GM12878 (cell line): ENCODE measurements around the gene C4orf33. TPM values are rescaled to one million over a fixed set of nuclear protein-coding genes. Genes with fewer than 3 reads are reported as not detected.

ENCODE experiments used
- ATAC-seq: fragments of 200-7000 bp; cut with Tn5 transposase; 3 replicates; pipeline ENCODE4 v1.9.1; 2020; ENCODE audit warnings: mild to moderate bottlenecking, moderate library complexity
- BruUV-seq: library from RNA; stranded (reverse); fragments of 400-500 nt; replicated peaks from 2 replicates; lab custom pipeline; 2021; lab: Mats Ljungman, UMichigan
- CTCF ChIA-PET: fragments of 300-600 bp; sonication (Branson Sonifier 250); formaldehyde crosslinking; extraction: SDS; loops from one replicate; lab custom pipeline; 2021; ENCODE audit warnings: inconsistent platforms; lab: Yijun Ruan, JAX
- POLR2A ChIA-PET: fragments of 350-600 bp; formaldehyde crosslinking; extraction: SDS; loops from one replicate; lab custom pipeline; 2021; ENCODE audit warnings: inconsistent platforms; lab: Charles Lee
- RAD21 ChIA-PET: fragments of 300-600 bp; sonication (Branson Sonifier 250); formaldehyde crosslinking; loops from one replicate; lab custom pipeline; 2023; ENCODE audit warnings: antibody characterized with exemption; ENCODE audit not compliant: unreplicated experiment; lab: Charles Lee
- SMC1A ChIA-PET: fragments of 300-600 bp; sonication (Branson Sonifier 250); formaldehyde crosslinking; loops from one replicate; lab custom pipeline; 2023; ENCODE audit not compliant: unreplicated experiment, uncharacterized antibody; lab: Charles Lee
- DNase-seq: peaks from one replicate; pipeline ENCODE4 v3.0.0-alpha.2; 2011; ENCODE audit warnings: low read depth, low spot score
- FAIRE-seq: peaks from 3 replicates; lab custom pipeline; 2011; peaks lifted over from hg19 to GRCh38; lab: Jason Lieb, UNC
- H2AFZ ChIP-seq: 2 replicates; pipeline ENCODE4 v1.6.0; 2011; ENCODE audit warnings: low read depth, low read length, control low read depth; ENCODE audit not compliant: control insufficient read depth
- H3K27ac ChIP-seq: 2 replicates; pipeline ENCODE4 v1.5.1; 2011; ENCODE audit warnings: control low read depth; ENCODE audit not compliant: control insufficient read depth, insufficient read depth
- H3K27me3 ChIP-seq, 2 experiments: replicated peaks in 1 of 2; 2 replicates each; pipeline versions ENCODE4 v1.6.0 to v1.6.1; 2011; ENCODE audit warnings: low read length in 1 of 2; ENCODE audit not compliant: control insufficient read depth in 2 of 2, insufficient read depth in 2 of 2
- H3K36me3 ChIP-seq, 2 experiments: 2 replicates each; pipeline ENCODE4 v1.5.1; 2011; ENCODE audit warnings: low read length in 1 of 2; ENCODE audit not compliant: control insufficient read depth in 2 of 2, insufficient read depth in 2 of 2
- H3K4me1 ChIP-seq: 2 replicates; pipeline ENCODE4 v1.6.1; 2011; ENCODE audit warnings: mild to moderate bottlenecking, low read length, moderate library complexity, mixed read lengths; ENCODE audit not compliant: control insufficient read depth, insufficient read depth
- H3K4me2 ChIP-seq: 2 replicates; pipeline ENCODE4 v1.6.0; 2011; ENCODE audit warnings: control low read depth; ENCODE audit not compliant: control insufficient read depth, insufficient read depth
- H3K4me3 ChIP-seq: fragments of 200-600 bp; sonication (generic); 2 replicates; pipeline ENCODE4 v1.5.1; 2016
- H3K79me2 ChIP-seq: 2 replicates; pipeline ENCODE4 v1.6.0; 2011; ENCODE audit warnings: low read length; ENCODE audit not compliant: control insufficient read depth, insufficient read depth
- H3K9ac ChIP-seq: 2 replicates; pipeline ENCODE4 v1.8.0; 2011; ENCODE audit warnings: low read length, control low read depth, mixed read lengths; ENCODE audit not compliant: control insufficient read depth, insufficient read depth
- H3K9me3 ChIP-seq: replicated peaks from 3 replicates; pipeline ENCODE4 v1.5.1; 2011; ENCODE audit warnings: mild to moderate bottlenecking, low read length; ENCODE audit not compliant: control insufficient read depth, insufficient read depth
- H4K20me1 ChIP-seq: 2 replicates; pipeline ENCODE4 v1.6.0; 2011; ENCODE audit not compliant: control insufficient read depth, insufficient read depth
- BACH1 ChIP-seq: fragments of 450-650 bp; IDR thresholded peaks from 2 replicates; pipeline ENCODE4 v1.6.1; 2017; ENCODE audit warnings: mild to moderate bottlenecking, borderline replicate concordance
- E2F4 ChIP-seq: IDR thresholded peaks from 2 replicates; pipeline ENCODE4 v1.6.1; 2012; ENCODE audit warnings: low read depth, low read length, improper control_type of control experiment
- EGR1 ChIP-seq, 2 experiments: IDR thresholded peaks; 1 replicate in 1 of 2; 2 replicates in 1 of 2; pipeline ENCODE4 v1.6.1; 2011 to 2012; ENCODE audit warnings: low read depth in 2 of 2, low read length in 2 of 2, borderline replicate concordance in 1 of 2, mild to moderate bottlenecking in 1 of 2, moderate library complexity in 1 of 2
- MLLT1 ChIP-seq: fragments of 450-650 bp; IDR thresholded peaks from 2 replicates; pipeline ENCODE4 v1.6.1; 2016; ENCODE audit warnings: mild to moderate bottlenecking
- RUNX3 ChIP-seq: IDR thresholded peaks from 2 replicates; pipeline ENCODE4 v1.6.1; 2012; ENCODE audit warnings: low read length, inconsistent platforms
- SMAD1 ChIP-seq: fragments of 450-650 bp; IDR thresholded peaks from 2 replicates; pipeline ENCODE4 v1.6.1; 2018; ENCODE audit warnings: mild to moderate bottlenecking, low read depth; ENCODE audit not compliant: partially characterized antibody
- STAT1 ChIP-seq: fragments of 450-650 bp; conservative IDR thresholded peaks from 2 replicates; pipeline ENCODE4 v1.6.1; 2014; ENCODE audit warnings: antibody characterized with exemption, mild to moderate bottlenecking
- ZZZ3 ChIP-seq: IDR thresholded peaks from 2 replicates; pipeline ENCODE4 v1.6.1; 2011; ENCODE audit warnings: low read depth; ENCODE audit not compliant: control insufficient read depth, insufficient read length
- WGBS: methylation state at CpG from one replicate; pipeline ENCODE4 v1.1.6; 2016; ENCODE audit warnings: low lambda C conversion rate; ENCODE audit not compliant: insufficient replicate concordance, insufficient coverage; ENCODE audit errors: missing lambda C conversion rate; 5-methylcytosine and 5-hydroxymethylcytosine counted together
- in situ Hi-C: fragments of 300-500 bp; cut with MboI; formaldehyde crosslinking; loops from 9 replicates; pipeline ENCODE4 v1.14.3; 2018; ENCODE audit warnings: mixed read lengths
- intact Hi-C: fragments of 100-400 bp; cut with micrococcal nuclease; formaldehyde crosslinking; loops from one replicate; pipeline ENCODE4 v1.14.2; 2022; ENCODE audit not compliant: unreplicated experiment
- polyA plus RNA-seq, 11 experiments: library from polyadenylated mRNA; depleted of rRNA in 4 of 11; unstranded in 6 of 11; stranded (reverse) in 5 of 11; fragments of >200 nt; fragmentation: Nextera tagmentation in 4 of 11; fragmentation: Illumina TruSeq in 1 of 11; extraction: Ambion mirVana in 4 of 11; extraction: Trizol in 1 of 11; gene quantifications; 1 replicate in 1 of 11; 2 replicates in 10 of 11; pipeline versions ENCODE4 v1.2.1 to v1.2.3, GENCODE V29; 2011 to 2016; ENCODE audit warnings: inconsistent platforms in 2 of 11, missing spikeins in 2 of 11, low read depth in 1 of 11
- total RNA-seq, 4 experiments: library from RNA; depleted of rRNA in 3 of 4; stranded (reverse); fragments of >200 nt in 3 of 4; fragmentation: Illumina TruSeq in 1 of 4; extraction: Trizol in 1 of 4; gene quantifications; 2 replicates each; pipeline versions ENCODE4 v1.2.1 to v1.2.3, GENCODE V29; 2013 to 2021

C4orf33 gene
- total and polyA plus RNA-seq, 10 of the 15 experiments (the other 5 are each of a cell fraction or from before 2014, with no cell fraction given) = 10.2 to 29.8 (median 20.3) TPM

- Histone ChIP-seq H3K36me3 (no peaks in the 10 kb centered on the region), H3K27ac (no peak overlapping the region), H3K4me2 (no peak overlapping the region), H3K79me2 (no peaks in the 10 kb centered on the region), H3K9me3 (no peaks in the 10 kb centered on the region; the same call in 2 of the 3 replicates), H3K27me3 (no peaks in the 10 kb centered on the region), H4K20me1 (no peaks in the 10 kb centered on the region), H3K4me1 (no peaks in the 10 kb centered on the region), H3K9ac (no peak overlapping the region), H3K4me3 (no peak overlapping the region), H2AFZ (no peak overlapping the region)
- RAD21 ChIA-PET = no interaction called here
- TF ChIP-seq E2F4 = no peak
- no peak for TF ChIP-seq RUNX3
- no peak for TF ChIP-seq ZZZ3
- TF ChIP-seq BACH1 = no peak
- no peak for TF ChIP-seq STAT1
- TF ChIP-seq MLLT1 = no peak
- no peak for TF ChIP-seq EGR1 (IDR thresholded peaks at IDR 0.05; ENCODE audit: borderline replicate concordance in 1 of 2, low read depth in 2 of 2, low read length in 2 of 2)
- no peak for TF ChIP-seq SMAD1
- FAIRE-seq = no peak
- ATAC-seq = no peak
- intact Hi-C loops (no loop called here), in situ Hi-C loops (no loop called here)
- POLR2A ChIA-PET = no interaction called here
- DNase-seq = no peak
- SMC1A ChIA-PET = no interaction called here
- CTCF ChIA-PET = no interaction called here
- WGBS = 61% methylated on average over 2 of the region's 2 CpGs
- BruUV-seq = no TSS peak
Measured at GRCh38 chr4:129131343-129131742, 35.4 kb downstream of the C4orf33 start.
